A673 (cell line): ENCODE data around the gene SDK1.

ENCODE experiments used
- EZH2 ChIP-seq: fragments of 200-600 bp; sonication (generic); IDR thresholded peaks from 2 replicates; pipeline ENCODE4 v1.6.1; 2017; ENCODE audit warnings: borderline replicate concordance, low read depth, mild to moderate bottlenecking, mixed read lengths, antibody characterized with exemption, low read length; ENCODE audit not compliant: poor library complexity, severe bottlenecking
- TF ChIP-seq, protein P1 (sequence below): fragments of 300-800, 200-600 bp; sonication (generic); conservative IDR thresholded peaks from 2 replicates; pipeline ENCODE4 v1.5.1; 2017; ENCODE audit warnings: low read depth, mild to moderate bottlenecking, antibody characterized with exemption, low read length, moderate library complexity, mixed read lengths

DNA sequence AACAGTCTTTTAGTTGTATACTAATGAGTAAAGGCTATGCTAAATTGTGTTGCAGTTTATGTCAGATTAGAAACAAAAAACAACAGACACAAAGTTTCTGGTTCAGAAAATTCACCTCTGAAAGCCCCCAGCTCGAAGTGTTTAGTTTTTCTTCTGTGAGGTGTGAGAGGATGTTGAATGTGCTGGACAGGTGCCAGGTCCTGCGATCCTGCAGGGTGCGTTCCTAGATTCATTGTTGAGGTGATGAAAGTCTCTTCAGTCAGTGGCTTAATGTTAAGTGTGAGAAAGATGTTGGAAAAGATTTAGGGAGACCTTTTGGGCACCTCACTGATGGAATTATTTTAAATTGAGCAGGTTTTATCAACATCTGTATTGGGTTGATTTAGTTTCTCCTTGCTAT, 287.3 kb downstream of the SDK1 start:
- TF ChIP-seq, protein P1, sequence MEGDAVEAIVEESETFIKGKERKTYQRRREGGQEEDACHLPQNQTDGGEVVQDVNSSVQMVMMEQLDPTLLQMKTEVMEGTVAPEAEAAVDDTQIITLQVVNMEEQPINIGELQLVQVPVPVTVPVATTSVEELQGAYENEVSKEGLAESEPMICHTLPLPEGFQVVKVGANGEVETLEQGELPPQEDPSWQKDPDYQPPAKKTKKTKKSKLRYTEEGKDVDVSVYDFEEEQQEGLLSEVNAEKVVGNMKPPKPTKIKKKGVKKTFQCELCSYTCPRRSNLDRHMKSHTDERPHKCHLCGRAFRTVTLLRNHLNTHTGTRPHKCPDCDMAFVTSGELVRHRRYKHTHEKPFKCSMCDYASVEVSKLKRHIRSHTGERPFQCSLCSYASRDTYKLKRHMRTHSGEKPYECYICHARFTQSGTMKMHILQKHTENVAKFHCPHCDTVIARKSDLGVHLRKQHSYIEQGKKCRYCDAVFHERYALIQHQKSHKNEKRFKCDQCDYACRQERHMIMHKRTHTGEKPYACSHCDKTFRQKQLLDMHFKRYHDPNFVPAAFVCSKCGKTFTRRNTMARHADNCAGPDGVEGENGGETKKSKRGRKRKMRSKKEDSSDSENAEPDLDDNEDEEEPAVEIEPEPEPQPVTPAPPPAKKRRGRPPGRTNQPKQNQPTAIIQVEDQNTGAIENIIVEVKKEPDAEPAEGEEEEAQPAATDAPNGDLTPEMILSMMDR = no peak
- TF ChIP-seq EZH2 = no peak
